Ascending aorta (tissue), 2 donors: ENCODE data around the gene ITGA11. TPM values are rescaled to one million over a fixed set of nuclear protein-coding genes. Genes with fewer than 3 reads are reported as not detected.

Experiments
- DNase-seq, 2 donors: peaks; one replicate each; pipeline ENCODE4 v3.0.0-alpha.2; 2019; ENCODE audit warnings: low spot score in 2 of 2
- H3K27ac ChIP-seq, 2 donors: fragments of 200-600 bp; sonication (generic); one replicate each; pipeline ENCODE4 v1.5.1; 2016 to 2017; ENCODE audit warnings: mild to moderate bottlenecking in 1 of 2
- H3K27me3 ChIP-seq: fragments of 200-600 bp; sonication (generic); one replicate; pipeline ENCODE4 v1.5.1; 2017
- H3K36me3 ChIP-seq, 2 donors: fragments of 200-600 bp; sonication (generic); one replicate each; pipeline ENCODE4 v1.5.1; 2016
- H3K4me1 ChIP-seq, 2 donors: fragments of 200-600 bp; sonication (generic); one replicate each; pipeline ENCODE4 v1.5.1; 2016 to 2017; ENCODE audit warnings: mild to moderate bottlenecking in 1 of 2
- H3K4me3 ChIP-seq, 2 donors: fragments of 200-600 bp; sonication (generic); one replicate each; pipeline ENCODE4 v1.5.1; 2016 to 2017; ENCODE audit warnings: mild to moderate bottlenecking in 1 of 2
- H3K9me3 ChIP-seq, 2 donors: fragments of 200-600 bp; sonication (generic); one replicate each; pipeline ENCODE4 v1.5.1; 2016
- intact Hi-C: fragments of 100-400 bp; cut with DNase I; formaldehyde crosslinking; loops from one replicate; pipeline ENCODE4 v1.15.1; 2023
- total RNA-seq: library from RNA; depleted of rRNA; stranded (reverse); fragments of >200 nt; gene quantifications from one replicate; pipeline ENCODE4 v1.1.0, GENCODE V29; 2016
- TF ChIP-seq, protein P1 (sequence below), 3 experiments: fragments of 200-600 bp in 2 of 3; fragments of 450-650 bp in 1 of 3; sonication (generic) in 2 of 3; IDR thresholded peaks; one replicate each; pipeline ENCODE4 v1.5.1; 2016 to 2019; ENCODE audit warnings: antibody characterized with exemption in 3 of 3, mild to moderate bottlenecking in 1 of 3, moderate library complexity in 1 of 3

ITGA11 gene
- total RNA-seq, 1 donor from 2014 or later, result 136 TPM

DNA sequence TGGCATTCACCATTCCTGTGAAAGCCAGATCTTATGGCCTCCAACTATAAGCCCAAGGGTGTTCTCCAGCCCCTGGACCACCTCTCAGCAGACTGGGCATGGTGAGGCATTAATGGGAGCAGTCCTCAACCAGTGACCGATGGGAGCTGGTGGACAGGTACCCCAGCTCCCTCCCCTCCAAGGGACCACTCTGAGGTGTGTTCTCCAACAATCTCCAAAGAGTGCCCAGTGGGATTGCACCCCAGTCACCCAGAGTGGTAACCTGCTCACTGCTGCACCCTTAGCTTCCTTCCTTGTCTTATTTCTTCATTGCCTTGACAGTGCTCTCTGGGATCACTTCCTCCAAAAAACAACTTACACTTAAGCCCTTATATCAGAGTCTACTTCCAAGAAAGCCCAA lies 8.2 kb upstream of the ITGA11 start:
- intact Hi-C loops, result no loop called here

DNA sequence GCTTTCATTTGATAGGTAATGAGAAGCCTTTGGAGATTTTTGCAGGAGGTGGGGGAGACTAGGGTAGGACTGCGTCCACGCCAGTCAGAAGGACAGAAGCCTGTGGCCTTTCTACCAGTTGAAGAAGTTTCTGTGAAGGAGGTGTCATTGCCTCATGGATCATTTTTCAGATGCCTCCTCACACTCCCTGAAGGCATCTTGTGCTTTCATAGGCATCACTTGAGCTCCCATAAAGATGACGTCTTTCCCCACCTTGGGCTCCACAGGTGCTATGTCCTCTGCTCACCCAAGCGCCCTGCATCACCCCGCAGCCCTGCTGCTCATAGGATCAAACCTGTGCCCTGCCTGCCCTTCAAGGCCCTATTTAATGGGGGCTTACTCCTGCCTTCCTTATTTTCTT lies 7.5 kb upstream of the ITGA11 start:
- Histone ChIP-seq H3K4me1 (no peaks in the 10 kb centered on the region), H3K27me3 (no peaks in the 10 kb centered on the region), H3K9me3 (no peaks in the 10 kb centered on the region), H3K4me3 (no peak overlapping the region), H3K27ac (no peak overlapping the region), H3K36me3 (no peaks in the 10 kb centered on the region)
- intact Hi-C loops, result no loop called here
- TF ChIP-seq, protein P1, sequence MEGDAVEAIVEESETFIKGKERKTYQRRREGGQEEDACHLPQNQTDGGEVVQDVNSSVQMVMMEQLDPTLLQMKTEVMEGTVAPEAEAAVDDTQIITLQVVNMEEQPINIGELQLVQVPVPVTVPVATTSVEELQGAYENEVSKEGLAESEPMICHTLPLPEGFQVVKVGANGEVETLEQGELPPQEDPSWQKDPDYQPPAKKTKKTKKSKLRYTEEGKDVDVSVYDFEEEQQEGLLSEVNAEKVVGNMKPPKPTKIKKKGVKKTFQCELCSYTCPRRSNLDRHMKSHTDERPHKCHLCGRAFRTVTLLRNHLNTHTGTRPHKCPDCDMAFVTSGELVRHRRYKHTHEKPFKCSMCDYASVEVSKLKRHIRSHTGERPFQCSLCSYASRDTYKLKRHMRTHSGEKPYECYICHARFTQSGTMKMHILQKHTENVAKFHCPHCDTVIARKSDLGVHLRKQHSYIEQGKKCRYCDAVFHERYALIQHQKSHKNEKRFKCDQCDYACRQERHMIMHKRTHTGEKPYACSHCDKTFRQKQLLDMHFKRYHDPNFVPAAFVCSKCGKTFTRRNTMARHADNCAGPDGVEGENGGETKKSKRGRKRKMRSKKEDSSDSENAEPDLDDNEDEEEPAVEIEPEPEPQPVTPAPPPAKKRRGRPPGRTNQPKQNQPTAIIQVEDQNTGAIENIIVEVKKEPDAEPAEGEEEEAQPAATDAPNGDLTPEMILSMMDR (IDR thresholded peaks at IDR 0.05), result no peak
- DNase-seq, result no peak

More for the DNA sequence above, 8.2 kb upstream of the ITGA11 start:
- DNase-seq, result no peak
- no peaks in the 10 kb centered on the region for H3K36me3 ChIP-seq
- no peaks in the 10 kb centered on the region for H3K4me1 ChIP-seq
- TF ChIP-seq, protein P1 (IDR thresholded peaks at IDR 0.05), result no peak
- H3K9me3 ChIP-seq, result no peaks in the 10 kb centered on the region
- no peak overlapping the region for H3K4me3 ChIP-seq
- no peak overlapping the region for H3K27ac ChIP-seq
- H3K27me3 ChIP-seq, result no peaks in the 10 kb centered on the region

DNA sequence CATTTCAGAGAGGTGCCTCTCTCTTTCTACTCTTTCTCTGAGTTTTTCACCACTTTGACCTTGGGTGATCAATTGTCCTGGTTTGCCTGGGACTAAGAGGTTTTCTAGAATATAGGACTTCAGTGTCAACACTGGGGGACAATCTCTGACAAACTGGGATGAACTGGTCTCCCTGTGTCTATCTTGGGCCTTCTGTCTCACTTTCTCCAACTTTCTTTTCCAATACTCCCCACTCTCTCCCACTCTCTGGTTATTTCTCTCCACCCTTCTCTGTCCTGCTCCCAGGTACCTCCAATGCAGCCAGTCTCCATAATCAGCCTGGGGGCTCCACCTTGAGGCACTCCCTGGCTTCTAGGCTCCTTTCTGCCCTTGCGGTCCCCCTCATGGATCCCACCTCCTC lies 4.7 kb upstream of the ITGA11 start:
- no peaks in the 10 kb centered on the region for H3K27me3 ChIP-seq
- peaks cover 0 to 4% of the 10 kb centered on the region in 2 donors for H3K4me1 ChIP-seq
- no peak for DNase-seq
- no peaks in the 10 kb centered on the region for H3K9me3 ChIP-seq
- TF ChIP-seq, protein P1 (IDR thresholded peaks at IDR 0.05), result no peak
- H3K4me3 ChIP-seq, result no peak overlapping the region
- intact Hi-C loops, result no loop called here
- H3K36me3 ChIP-seq, result no peaks in the 10 kb centered on the region
- H3K27ac ChIP-seq, result no peak overlapping the region

DNA sequence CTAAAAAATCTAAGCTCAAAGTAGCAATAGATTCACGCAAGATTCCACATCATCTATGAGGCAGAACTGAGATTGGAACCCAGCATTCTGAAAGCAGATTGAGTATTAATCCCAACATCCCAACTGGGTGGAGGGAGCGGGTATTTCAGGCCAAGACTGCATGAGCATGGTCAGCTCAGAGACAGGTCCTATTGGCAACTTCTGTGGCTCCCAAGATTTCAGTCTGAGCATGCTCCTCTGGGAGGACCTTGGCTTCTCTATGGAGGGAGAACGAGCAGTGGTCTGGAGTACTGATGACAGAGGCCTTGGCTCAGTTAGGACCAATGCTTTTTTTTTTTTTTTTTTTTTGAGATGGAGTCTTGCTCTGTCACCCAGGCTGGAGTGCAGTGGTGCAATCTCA lies 4.0 kb upstream of the ITGA11 start:
- TF ChIP-seq, protein P1 (IDR thresholded peaks at IDR 0.05), result no peak
- Histone ChIP-seq H3K27ac (no peak overlapping the region), H3K27me3 (no peaks in the 10 kb centered on the region), H3K36me3 (no peaks in the 10 kb centered on the region), H3K4me3 (no peak overlapping the region), H3K4me1 (peaks cover 0 to 4% of the 10 kb centered on the region in 2 donors), H3K9me3 (no peaks in the 10 kb centered on the region)
- no peak for DNase-seq
- intact Hi-C loops, result no loop called here

GRCh38 chr15:68434021-68434420 lies 2.1 kb upstream of the ITGA11 start:
- TF ChIP-seq, protein P1 (IDR thresholded peaks at IDR 0.05), result no peak
- Histone ChIP-seq H3K9me3 (no peaks in the 10 kb centered on the region), H3K4me1 (peaks cover 0 to 14% of the 10 kb centered on the region in 2 donors), H3K4me3 (no peak overlapping the region), H3K27me3 (no peaks in the 10 kb centered on the region), H3K36me3 (no peaks in the 10 kb centered on the region), H3K27ac (no peak overlapping the region)
- DNase-seq, result no peak
- intact Hi-C loops, result loop anchor here (5.0 kb wide), 3 partner anchors 48 to 127 kb away; no protein-coding TSS in a partner anchor

- H3K9me3 ChIP-seq, result no peaks in the 10 kb centered on the region
- no peaks in the 10 kb centered on the region for H3K36me3 ChIP-seq
- DNase-seq, result no peak
- no peak overlapping the region for H3K4me3 ChIP-seq
- no peak overlapping the region for H3K27ac ChIP-seq
- H3K4me1 ChIP-seq, result peaks cover 0 to 14% of the 10 kb centered on the region in 2 donors
- TF ChIP-seq, protein P1 (IDR thresholded peaks at IDR 0.05), result no peak
- intact Hi-C loops, result loop anchor here (5.0 kb wide), 3 partner anchors 49 to 126 kb away; no protein-coding TSS in a partner anchor
- H3K27me3 ChIP-seq, result no peaks in the 10 kb centered on the region
Observed at GRCh38 chr15:68433551-68433950, 1.6 kb upstream of the ITGA11 start.
